ENCODE measurements around the gene GOT1.

Gene GOT1

DNA sequence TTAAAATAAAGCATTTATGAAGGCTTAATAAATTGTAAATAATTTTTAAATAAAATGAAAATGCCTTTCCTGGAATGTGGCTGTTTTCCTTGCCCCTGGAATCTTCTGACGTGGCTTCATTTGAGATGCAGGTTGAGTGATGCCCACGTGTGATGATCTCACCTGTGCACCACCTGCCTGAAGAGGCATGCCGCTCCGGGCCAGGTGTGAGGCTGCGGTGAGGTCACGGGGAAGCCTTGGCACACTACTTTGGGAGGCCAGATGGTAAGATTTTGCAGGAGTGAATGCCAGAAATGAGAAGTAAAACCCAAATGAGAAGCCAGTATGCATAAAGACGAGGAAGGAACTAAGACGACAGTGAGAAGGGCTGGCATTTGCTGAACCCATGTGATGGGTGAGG, 36.2 kb downstream of the GOT1 start:
- no peak for DNase-seq

DNA sequence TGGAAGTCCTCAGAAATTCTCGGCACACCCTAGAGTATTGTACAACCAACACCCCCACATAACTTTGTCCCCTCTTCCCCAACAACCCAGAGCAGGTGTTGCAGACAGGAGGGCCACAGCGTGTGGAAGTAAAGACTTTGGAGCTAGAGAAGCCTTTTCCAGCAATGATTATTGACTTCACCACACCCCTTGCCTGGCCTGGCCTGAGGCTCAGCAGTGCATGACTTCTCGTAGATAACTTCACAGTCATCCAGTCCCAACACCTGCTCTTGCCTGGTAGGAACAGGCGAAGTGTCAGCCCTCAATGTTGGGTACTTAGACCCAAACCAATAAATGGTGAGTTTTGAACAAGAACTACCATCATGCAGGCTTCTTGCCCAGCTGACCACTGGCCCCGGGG, 36.7 kb downstream of the GOT1 start:
- no peak for DNase-seq

GRCh38 chr10:99393036-99393435, 37.4 kb downstream of the GOT1 start:
- DNase-seq: no peak

DNA sequence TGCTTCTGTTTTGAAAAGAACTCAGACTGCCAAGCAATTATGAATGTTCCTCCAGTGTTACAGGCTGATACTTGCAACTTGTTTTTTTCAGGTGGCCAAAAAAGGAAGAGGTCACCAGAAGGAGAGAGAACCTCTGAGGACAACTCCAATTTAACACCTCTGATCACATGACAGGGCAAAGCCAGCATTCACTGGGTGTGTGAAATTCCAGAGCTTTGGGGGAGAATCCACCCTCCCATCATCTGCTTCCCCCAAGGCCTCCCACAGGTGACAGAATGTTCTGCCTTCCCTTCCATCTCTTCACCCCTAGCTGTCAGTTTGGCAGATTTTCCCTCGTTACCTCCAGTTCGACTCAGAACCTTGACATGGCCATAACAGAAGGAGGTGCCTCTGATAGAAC, 39.1 kb downstream of the GOT1 start:
- DNase-seq: no peak

DNA sequence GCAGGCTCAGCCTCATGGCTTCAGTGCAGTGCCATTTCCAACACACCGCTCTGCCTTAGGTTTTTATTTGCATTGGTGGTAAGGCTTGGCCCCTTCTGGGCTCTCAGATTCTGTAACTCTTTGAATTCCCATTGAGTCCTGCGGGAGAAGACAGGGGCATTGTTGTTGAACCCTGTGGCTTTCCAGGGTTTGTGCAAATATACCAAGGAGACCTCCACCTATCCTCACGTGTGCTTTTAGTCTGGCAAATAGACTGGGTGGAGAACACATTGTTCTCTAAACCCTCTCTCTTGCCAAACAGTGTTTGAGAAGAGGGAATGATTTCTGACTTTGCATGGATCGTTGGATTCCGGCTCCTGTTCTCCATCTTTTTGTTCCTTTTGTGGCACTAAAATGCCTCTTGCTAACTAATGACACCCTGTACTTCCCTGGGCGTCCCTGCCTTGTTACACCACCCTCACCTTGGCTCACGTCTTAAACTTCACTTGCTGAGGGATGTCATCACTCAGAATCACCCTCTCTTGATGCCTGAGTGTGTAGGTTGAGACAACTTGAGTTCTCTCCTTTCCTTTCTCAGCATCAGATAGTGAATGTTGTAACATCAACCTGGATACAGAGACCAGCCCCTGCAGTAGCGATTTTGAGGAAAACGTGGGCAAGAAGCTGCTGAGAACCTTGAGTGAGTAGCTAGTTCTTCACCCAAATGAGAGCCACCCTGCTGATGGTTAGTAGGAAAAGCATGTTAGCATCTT, 40.5 kb downstream of the GOT1 start:
- DNase-seq: no peak

DNA sequence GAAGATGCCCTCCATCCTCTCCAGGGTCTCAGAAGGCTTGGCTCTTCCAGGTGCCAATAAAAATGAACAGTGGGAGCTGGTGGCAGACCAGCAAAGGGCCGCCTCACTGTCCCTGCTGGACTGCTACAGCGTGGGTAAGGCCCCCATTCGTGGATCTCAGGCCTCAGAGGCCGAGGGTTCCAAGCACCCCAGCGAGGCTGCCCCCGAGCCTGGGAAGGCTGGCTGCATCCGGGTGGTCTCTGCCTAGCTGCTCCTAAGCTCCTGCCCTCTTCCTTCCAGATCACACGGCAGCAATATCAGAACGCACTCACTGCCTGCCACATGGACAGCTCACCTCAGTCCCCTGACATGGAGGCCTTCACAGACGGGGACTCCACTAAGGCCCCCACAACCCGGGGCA, 42.9 kb downstream of the GOT1 start:
- DNase-seq: no peak

DNA sequence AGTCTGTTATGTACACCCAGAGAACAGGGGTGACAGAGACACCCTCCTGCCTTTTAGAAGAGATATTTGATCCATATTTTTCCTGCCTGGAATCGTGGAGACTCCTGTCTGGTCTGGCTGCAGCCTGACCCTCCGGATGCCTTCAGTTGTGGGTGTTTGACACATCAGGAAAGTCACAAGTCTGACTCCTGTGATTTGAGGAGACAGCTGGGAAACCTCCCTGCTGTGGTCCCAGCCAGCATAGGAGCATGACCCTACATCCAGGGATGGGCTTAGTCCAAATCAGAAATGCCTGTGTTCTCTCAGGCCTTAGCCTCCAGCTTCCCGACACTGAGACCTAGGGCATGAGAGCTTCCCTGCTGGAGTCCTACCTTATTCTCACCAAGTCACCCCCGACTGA, 43.4 kb downstream of the GOT1 start:
- no peak for DNase-seq

DNA sequence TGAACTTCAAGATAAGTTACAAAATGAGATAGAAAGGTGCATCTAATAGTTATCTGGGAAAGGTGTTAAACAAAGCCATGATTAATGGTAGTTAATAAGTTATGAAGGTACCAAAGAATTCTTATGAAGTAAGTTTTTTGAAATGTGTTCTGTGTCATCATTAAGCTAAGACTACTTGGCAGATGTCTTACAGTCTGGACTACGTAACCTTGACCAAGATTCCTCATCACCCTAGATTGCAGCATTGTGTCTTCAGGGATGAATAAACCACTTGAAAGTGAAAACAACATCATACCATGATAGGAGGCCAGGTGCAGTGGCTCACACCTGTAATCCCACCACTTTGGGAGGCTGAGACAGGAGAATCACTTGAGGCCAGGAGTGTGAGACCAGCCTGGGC, 48.2 kb downstream of the GOT1 start:
- DNase-seq: no peak

DNA sequence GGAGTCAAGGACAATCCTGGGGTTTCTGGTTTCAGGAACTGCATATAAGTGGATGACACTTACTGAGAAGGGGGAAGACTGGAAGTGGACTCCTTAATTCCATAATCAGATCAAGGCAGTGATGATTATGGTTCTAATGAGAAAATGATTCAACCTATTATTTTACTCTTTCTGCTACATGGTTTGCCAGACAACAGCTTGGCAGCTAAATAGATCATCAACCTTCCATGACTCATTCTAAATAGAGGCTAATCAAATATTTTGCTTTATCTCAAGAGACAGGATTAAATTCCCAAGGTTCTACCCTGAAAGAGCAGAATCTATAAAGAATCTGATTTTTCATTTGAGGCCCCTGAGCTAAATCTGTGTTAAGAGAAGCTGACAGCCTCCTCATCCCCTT, 55.0 kb downstream of the GOT1 start:
- DNase-seq: no peak

DNA sequence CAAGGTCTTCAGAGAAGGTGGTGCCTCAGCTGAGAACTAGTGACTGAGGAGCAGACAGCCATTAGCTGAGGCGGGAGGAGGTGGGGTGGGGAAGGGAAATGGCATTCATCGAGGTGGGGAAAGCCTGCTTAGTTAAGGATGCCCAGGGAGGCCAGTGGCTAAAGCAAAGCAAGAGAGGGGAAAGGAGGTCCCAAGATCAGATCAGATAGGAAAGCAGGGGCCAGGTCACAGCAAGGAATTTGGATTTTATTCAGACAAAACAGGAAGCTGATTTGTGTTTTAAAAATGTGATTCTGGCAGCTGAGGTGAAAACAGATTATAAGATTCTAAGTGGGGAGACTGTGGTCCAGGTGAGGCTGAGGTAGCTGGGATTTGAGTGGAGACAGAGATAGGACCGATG, 55.5 kb downstream of the GOT1 start:
- no peak for DNase-seq

DNA sequence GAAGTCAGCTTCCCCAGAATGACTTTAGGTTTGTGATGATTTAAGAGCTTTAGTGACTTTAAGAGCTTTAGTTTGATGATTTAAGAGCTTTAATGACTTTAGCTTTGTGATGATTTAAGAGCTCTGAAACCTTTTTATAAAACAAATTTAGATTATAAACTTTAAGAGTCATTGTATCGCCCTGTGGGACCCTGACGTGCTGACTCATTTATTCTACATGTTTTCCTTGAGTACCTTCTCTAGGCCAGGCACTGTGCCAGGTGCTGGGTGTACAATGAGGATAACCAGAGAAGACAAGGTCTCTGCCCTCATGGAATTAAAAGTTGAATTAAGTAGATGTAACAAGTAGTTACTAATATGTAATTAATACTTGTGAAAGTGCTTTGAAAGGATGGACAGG, 55.9 kb downstream of the GOT1 start:
- DNase-seq: no peak

DNA sequence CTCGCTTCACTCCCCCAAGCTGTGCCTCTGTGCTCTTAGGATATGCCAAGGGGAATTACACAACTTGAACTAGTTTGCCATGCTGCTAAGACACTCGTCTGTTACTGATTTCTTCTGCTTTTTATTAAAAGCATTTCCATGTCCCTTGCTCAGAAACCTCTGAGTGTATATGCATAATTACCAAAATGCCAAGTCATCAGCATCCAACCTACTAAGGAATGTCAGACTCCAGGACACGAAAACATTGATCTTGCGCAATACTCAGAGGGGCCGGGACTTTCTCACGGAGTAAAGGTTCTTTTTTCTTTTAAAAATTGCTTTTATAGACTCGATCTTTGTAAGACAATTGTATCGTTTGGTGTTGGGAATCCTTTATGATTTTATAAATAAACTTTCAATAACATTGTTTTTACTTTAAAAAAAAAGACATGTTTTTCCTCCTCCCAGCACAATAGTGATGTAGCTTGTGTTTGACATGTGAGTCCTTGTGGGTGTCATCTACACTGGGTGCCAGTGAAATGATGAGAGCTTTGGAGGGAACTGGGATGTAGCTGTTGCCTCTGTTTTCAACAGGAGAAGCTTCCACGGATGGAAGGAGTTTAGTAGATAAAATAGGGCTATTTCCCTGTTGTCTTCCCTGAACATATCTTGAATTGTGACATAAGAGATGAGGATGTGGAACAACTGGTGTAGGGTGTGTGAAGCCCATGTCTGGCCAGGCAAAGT, 57.7 kb downstream of the GOT1 start:
- DNase-seq: no peak

- DNase-seq: no peak
These were observed 59.4 kb downstream of the GOT1 start for GRCh38 chr10:99370993-99371392.

DNA sequence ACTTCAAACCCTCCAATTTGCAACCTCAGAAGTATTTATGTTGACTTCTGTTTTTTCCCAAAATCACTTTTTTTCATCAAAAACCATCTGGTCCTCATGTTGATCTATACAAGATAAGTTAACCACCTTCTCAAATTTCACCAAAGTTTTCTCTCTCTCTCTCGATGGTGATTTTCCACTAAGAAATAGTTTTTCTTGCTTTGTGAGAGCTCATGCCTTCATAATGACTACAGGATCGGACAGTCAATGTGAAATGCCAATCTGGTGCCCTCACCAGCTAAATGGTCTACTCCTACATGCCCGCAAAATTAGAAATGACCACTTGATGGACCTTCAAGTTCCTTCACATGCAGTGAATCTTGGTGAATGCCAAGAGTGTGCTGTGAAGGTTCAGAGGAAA, 60.9 kb downstream of the GOT1 start:
- DNase-seq: no peak

DNA sequence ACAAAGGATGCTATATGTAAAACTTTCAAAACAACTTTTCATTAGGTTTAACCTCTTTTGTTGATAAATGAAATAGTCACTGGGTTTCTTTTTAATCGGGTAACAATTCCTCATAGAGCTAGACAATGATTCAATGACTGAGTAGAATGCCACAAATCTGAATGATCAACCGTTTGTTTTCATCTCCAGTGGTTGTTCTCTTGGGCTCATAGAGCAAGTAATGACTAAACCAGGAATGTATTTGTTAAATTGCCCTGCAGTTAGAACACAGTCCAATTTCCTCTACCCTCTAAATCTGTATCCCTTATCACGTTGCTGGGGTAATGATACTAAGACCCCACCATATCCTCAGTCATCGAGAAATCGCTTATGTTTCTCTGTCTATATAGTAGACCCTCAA, 61.3 kb downstream of the GOT1 start:
- DNase-seq: no peak

DNA sequence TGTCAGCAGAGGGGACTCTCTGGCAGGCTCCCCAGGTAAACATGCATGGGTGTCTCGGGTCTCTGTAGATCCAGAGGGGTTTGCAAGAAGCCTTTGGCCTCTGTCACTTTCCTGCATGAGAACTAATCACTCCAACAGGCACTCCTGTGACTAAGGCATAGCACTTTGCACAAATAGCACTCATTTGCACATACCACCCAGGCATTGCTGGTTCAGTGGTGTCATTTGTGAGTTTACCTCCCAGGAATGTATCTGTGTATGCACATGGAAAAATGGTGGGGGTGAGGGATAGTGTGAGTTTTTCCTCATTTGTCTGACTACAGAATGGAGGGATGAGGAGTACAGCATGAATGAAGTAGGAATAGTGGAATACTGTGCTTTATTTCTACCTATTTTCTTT, 61.8 kb downstream of the GOT1 start:
- DNase-seq: no peak

- DNase-seq: no peak
These were observed 63.8 kb downstream of the GOT1 start for GRCh38 chr10:99366666-99367065.

GRCh38 chr10:99365736-99366135, 64.7 kb downstream of the GOT1 start:
- no peak for DNase-seq

- no peak for DNase-seq
These were observed 65.1 kb downstream of the GOT1 start for GRCh38 chr10:99365311-99365710.

- no peak for DNase-seq
These were observed 66.3 kb downstream of the GOT1 start for GRCh38 chr10:99364125-99364524.

GRCh38 chr10:99360934-99361333, 69.5 kb downstream of the GOT1 start:
- DNase-seq: no peak

DNA sequence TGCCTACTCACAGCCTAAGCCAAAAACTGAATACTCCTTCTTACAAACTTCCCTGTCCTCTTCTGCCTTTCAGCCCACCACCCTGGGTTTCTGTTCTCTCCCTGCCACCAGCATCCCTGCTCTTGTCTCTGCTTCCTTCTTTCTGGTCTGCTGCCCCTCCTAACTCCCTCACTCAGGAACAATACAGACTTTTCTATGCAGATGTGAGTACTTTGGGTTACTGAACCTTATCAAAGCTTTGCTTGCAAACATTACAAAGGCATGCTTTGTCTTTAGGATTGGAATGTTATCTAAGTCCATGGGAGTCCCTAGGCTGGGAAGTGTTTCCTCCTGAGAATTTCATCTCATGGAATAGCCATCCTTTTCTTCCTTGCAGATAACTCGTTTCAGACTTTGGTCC, 72.3 kb downstream of the GOT1 start:
- DNase-seq: no peak

GRCh38 chr10:99357691-99358090, 72.7 kb downstream of the GOT1 start:
- DNase-seq: no peak

GRCh38 chr10:99353182-99353581, 77.2 kb downstream of the GOT1 start:
- no peak for DNase-seq

GRCh38 chr10:99347672-99348071, 82.8 kb downstream of the GOT1 start:
- DNase-seq: no peak
